H9 (cell line): ENCODE measurements around the gene FMOD. TPM values are rescaled to one million over a fixed set of nuclear protein-coding genes. Genes with fewer than 3 reads are reported as not detected.

Experiments
- DNase-seq: peaks from one replicate; pipeline ENCODE4 v3.0.0-alpha.2; 2017
- H2AFZ ChIP-seq: one replicate; pipeline ENCODE4 v1.6.1; 2013; ENCODE audit warnings: mild to moderate bottlenecking, low read length, control low read depth, moderate library complexity
- H2AK5ac ChIP-seq: 2 replicates; pipeline ENCODE4 v1.6.1; 2013; ENCODE audit warnings: low read length, control low read depth, mixed read lengths; ENCODE audit not compliant: insufficient read length
- H2BK120ac ChIP-seq: one replicate; pipeline ENCODE4 v1.6.1; 2013; ENCODE audit warnings: low read depth, mild to moderate bottlenecking, low read length, control low read depth, inconsistent platforms; ENCODE audit not compliant: poor library complexity, severe bottlenecking
- H2BK12ac ChIP-seq: 2 replicates; pipeline ENCODE4 v1.6.1; 2013; ENCODE audit warnings: low read length, control low read depth, mixed read lengths, low read depth; ENCODE audit not compliant: insufficient read length
- H2BK15ac ChIP-seq: 2 replicates; pipeline ENCODE4 v1.6.1; 2013; ENCODE audit warnings: low read depth, low read length, control low read depth
- H2BK20ac ChIP-seq: one replicate; pipeline ENCODE4 v1.6.1; 2013; ENCODE audit warnings: low read depth, mild to moderate bottlenecking, low read length, control low read depth, inconsistent platforms; ENCODE audit not compliant: poor library complexity, severe bottlenecking
- H2BK5ac ChIP-seq: 2 replicates; pipeline ENCODE4 v1.6.1; 2013; ENCODE audit warnings: low read length, control low read depth, mixed read lengths; ENCODE audit not compliant: insufficient read length
- H3K14ac ChIP-seq: 2 replicates; pipeline ENCODE4 v1.6.1; 2013; ENCODE audit warnings: low read length, control low read depth; ENCODE audit not compliant: insufficient read depth
- H3K18ac ChIP-seq: 2 replicates; pipeline ENCODE4 v1.6.1; 2013; ENCODE audit warnings: low read depth, mild to moderate bottlenecking, mixed read lengths, low read length, control low read depth; ENCODE audit not compliant: insufficient read length
- H3K23ac ChIP-seq: 2 replicates; pipeline ENCODE4 v1.6.1; 2013; ENCODE audit warnings: low read length, control low read depth, mixed read lengths, low read depth; ENCODE audit not compliant: insufficient read length
- H3K23me2 ChIP-seq: 2 replicates; pipeline ENCODE4 v1.6.1; 2013; ENCODE audit warnings: low read depth, mild to moderate bottlenecking, mixed read lengths, low read length, control low read depth; ENCODE audit not compliant: insufficient read length, poor library complexity, severe bottlenecking
- H3K27ac ChIP-seq: 2 replicates; pipeline ENCODE4 v1.5.1; 2013; ENCODE audit warnings: low read length, control low read depth, mixed read lengths, low read depth; ENCODE audit not compliant: insufficient read length
- H3K27me3 ChIP-seq: 2 replicates; pipeline ENCODE4 v1.6.1; 2013; ENCODE audit warnings: low read length, control low read depth, inconsistent platforms; ENCODE audit not compliant: insufficient read depth
- H3K4ac ChIP-seq: 2 replicates; pipeline ENCODE4 v1.6.1; 2013; ENCODE audit warnings: low read depth, mild to moderate bottlenecking, control low read depth, inconsistent platforms, low read length, moderate library complexity
- H3K4me1 ChIP-seq: 2 replicates; pipeline ENCODE4 v1.6.1; 2013; ENCODE audit warnings: low read length, control low read depth, inconsistent platforms; ENCODE audit not compliant: insufficient read depth
- H3K4me2 ChIP-seq: 2 replicates; pipeline ENCODE4 v1.6.1; 2013; ENCODE audit warnings: low read length, control low read depth, mixed read lengths; ENCODE audit not compliant: insufficient read length, insufficient read depth
- H3K56ac ChIP-seq: 2 replicates; pipeline ENCODE4 v1.6.1; 2013; ENCODE audit warnings: low read depth, mild to moderate bottlenecking, mixed read lengths, low read length, control low read depth; ENCODE audit not compliant: insufficient read length
- H3K79me1 ChIP-seq: 2 replicates; pipeline ENCODE4 v1.6.1; 2013; ENCODE audit warnings: low read depth, mild to moderate bottlenecking, moderate library complexity, low read length, control low read depth, inconsistent platforms; ENCODE audit not compliant: insufficient read depth, poor library complexity, severe bottlenecking
- H3K79me2 ChIP-seq: 2 replicates; pipeline ENCODE4 v1.6.1; 2013; ENCODE audit warnings: low read length, control low read depth, inconsistent platforms; ENCODE audit not compliant: insufficient read depth
- H3K9ac ChIP-seq: 2 replicates; pipeline ENCODE4 v1.6.1; 2013; ENCODE audit warnings: low read length, control low read depth, mixed read lengths; ENCODE audit not compliant: insufficient read length; ENCODE audit errors: extremely low read depth
- H3K9me3 ChIP-seq: one replicate; pipeline ENCODE4 v1.6.1; 2013; ENCODE audit warnings: low read depth, low read length, inconsistent platforms; ENCODE audit not compliant: control insufficient read depth
- H3T11ph ChIP-seq: one replicate; pipeline ENCODE4 v1.6.1; 2013; ENCODE audit warnings: mild to moderate bottlenecking, low read length, control low read depth, inconsistent platforms
- H4K20me1 ChIP-seq: one replicate; pipeline ENCODE4 v1.6.1; 2013; ENCODE audit not compliant: control insufficient read depth, insufficient read length, insufficient read depth
- H4K5ac ChIP-seq: 2 replicates; pipeline ENCODE4 v1.6.1; 2013; ENCODE audit warnings: low read depth, mild to moderate bottlenecking, mixed read lengths, low read length, control low read depth; ENCODE audit not compliant: insufficient read length
- H4K8ac ChIP-seq: replicated peaks from 2 replicates; pipeline ENCODE4 v1.6.1; 2013; ENCODE audit warnings: low read length, control low read depth, mixed read lengths, low read depth; ENCODE audit not compliant: insufficient read length
- H4K91ac ChIP-seq: 2 replicates; pipeline ENCODE4 v1.6.1; 2013; ENCODE audit warnings: low read depth, mild to moderate bottlenecking, moderate library complexity, mixed read lengths, low read length, control low read depth; ENCODE audit not compliant: insufficient read length
- H3K27ac Mint-ChIP-seq, 3 experiments: 2 replicates in 2 of 3; 3 replicates in 1 of 3; pipeline ENCODE4 v1.8.0; 2020 to 2021; ENCODE audit warnings: mixed read lengths in 3 of 3, mild to moderate bottlenecking in 1 of 3, moderate library complexity in 1 of 3
- H3K27me3 Mint-ChIP-seq: 2 replicates; pipeline ENCODE4 v1.8.0; 2021; ENCODE audit warnings: low read depth, mild to moderate bottlenecking, moderate library complexity, mixed read lengths
- H3K36me3 Mint-ChIP-seq, 3 experiments: 2 replicates in 2 of 3; 3 replicates in 1 of 3; pipeline ENCODE4 v1.8.0; 2020 to 2021; ENCODE audit warnings: low read depth in 3 of 3, mixed read lengths in 3 of 3; ENCODE audit not compliant: insufficient read depth in 1 of 3
- H3K4me1 Mint-ChIP-seq, 2 experiments: 2 replicates each; pipeline ENCODE4 v1.8.0; 2020; ENCODE audit warnings: mixed read lengths in 2 of 2
- H3K4me3 Mint-ChIP-seq, 2 experiments: 2 replicates in 1 of 2; 3 replicates in 1 of 2; pipeline ENCODE4 v1.8.0; 2020 to 2021; ENCODE audit warnings: mild to moderate bottlenecking in 2 of 2, mixed read lengths in 2 of 2, moderate library complexity in 1 of 2
- H3K9me3 Mint-ChIP-seq, 2 experiments: 2 replicates in 1 of 2; 3 replicates in 1 of 2; pipeline ENCODE4 v1.8.0; 2020; ENCODE audit warnings: mild to moderate bottlenecking in 2 of 2, mixed read lengths in 2 of 2, moderate library complexity in 1 of 2
- CTCF ChIP-seq: fragments of 200-600 bp; sonication (generic); conservative IDR thresholded peaks from 3 replicates; pipeline ENCODE4 v1.8.0; 2021; ENCODE audit warnings: antibody characterized with exemption, mild to moderate bottlenecking
- WGBS: extraction: QIAGEN DNeasy Blood & Tissue Kit; methylation state at CpG from one replicate; pipeline ENCODE4 v1.1.7; 2013; ENCODE audit warnings: missing lambda C conversion rate, low lambda C conversion rate, mixed read lengths; ENCODE audit not compliant: insufficient read length; ENCODE audit errors: extremely low coverage; 5-methylcytosine and 5-hydroxymethylcytosine counted together
- total RNA-seq: library from RNA; stranded (reverse); gene quantifications from 2 replicates; pipeline ENCODE4 v1.2.1, GENCODE V29; 2021

FMOD gene
- total RNA-seq, 1 experiment from 2014 or later = not detected

- Mint-ChIP-seq H3K27ac (no peak overlapping the region; a peak in 1 of 7 replicates), H3K27me3 (peaks cover 6% of the 10 kb centered on the region), H3K4me1 (no peaks in the 10 kb centered on the region; a peak in 1 of 4 replicates), H3K4me3 (no peak overlapping the region), H3K36me3 (no peaks in the 10 kb centered on the region; a peak in 1 of 7 replicates), H3K9me3 (peaks cover 6% of the 10 kb centered on the region in 2 experiments; a peak in 4 of 5 replicates)
- Histone ChIP-seq H4K8ac (no peak overlapping the region), H3K56ac (no peak overlapping the region), H3K27ac (no peak overlapping the region), H2BK15ac (no peak overlapping the region), H3K18ac (no peak overlapping the region), H2BK120ac (no peak overlapping the region), H4K20me1 (no peaks in the 10 kb centered on the region), H2BK5ac (no peak overlapping the region), H2AK5ac (no peak overlapping the region), H3K4me1 (no peaks in the 10 kb centered on the region), H3K4me2 (no peak overlapping the region), H3K79me1 (no peaks in the 10 kb centered on the region), H3K79me2 (no peaks in the 10 kb centered on the region), H3K23ac (no peak overlapping the region), H4K5ac (no peak overlapping the region), H2BK20ac (no peak overlapping the region), H3K9me3 (no peaks in the 10 kb centered on the region), H3K4ac (no peak overlapping the region), H2AFZ (no peak overlapping the region), H3K23me2 (no peaks in the 10 kb centered on the region), H3K9ac (no peak overlapping the region), H3K14ac (no peak overlapping the region), H3T11ph (no peak overlapping the region), H4K91ac (no peak overlapping the region), H2BK12ac (no peak overlapping the region), H3K27me3 (no peaks in the 10 kb centered on the region)
- no peak for DNase-seq
- no CpG with 5 or more reads among the region's 3 CpGs for WGBS
- TF ChIP-seq CTCF = no peak
Observed at GRCh38 chr1:203388683-203389082, 37.8 kb upstream of the FMOD start.
